Testis (tissue), 2 donors: ENCODE measurements around the gene LILRA1.
"Not testable (repeated sequence)": the region's sequence is repeated elsewhere in the genome, so short reads cannot be mapped to it uniquely, and the experiment has no call there.

ENCODE experiments used
- POLR2A ChIP-seq: fragments of 450-650 bp; IDR thresholded peaks from one replicate; pipeline ENCODE4 v1.6.1; 2017; ENCODE audit warnings: antibody characterized with exemption, mild to moderate bottlenecking, moderate library complexity
- TF ChIP-seq, protein P1 (sequence below), 3 experiments: fragments of 450-650 bp in 2 of 3; fragments of 200-600 bp in 1 of 3; sonication (generic) in 1 of 3; IDR thresholded peaks; one replicate each; pipeline ENCODE4 v1.5.1; 2016 to 2019; ENCODE audit warnings: antibody characterized with exemption in 3 of 3, mild to moderate bottlenecking in 2 of 3, moderate library complexity in 1 of 3

DNA sequence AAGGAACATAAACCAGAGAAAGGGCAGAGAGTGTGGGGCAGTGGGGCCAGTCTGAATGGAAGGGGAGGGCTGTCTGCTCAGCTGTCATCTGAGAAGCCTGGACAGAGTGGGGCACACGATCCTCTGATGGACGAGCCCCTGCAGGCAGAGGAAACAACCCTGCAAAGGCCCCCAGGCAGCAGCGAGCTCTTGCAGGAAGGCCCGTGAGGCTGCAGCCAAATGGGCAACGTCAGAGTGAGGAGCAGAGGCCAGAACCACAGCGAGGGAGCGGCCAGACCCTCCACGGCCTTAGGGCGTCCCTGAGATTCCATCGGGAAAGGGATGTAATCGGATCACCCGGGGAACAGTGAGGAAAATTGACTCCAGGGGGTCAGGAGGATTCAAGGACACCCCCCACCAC is 42.6 kb downstream of the LILRA1 start:
- TF ChIP-seq, protein P1, sequence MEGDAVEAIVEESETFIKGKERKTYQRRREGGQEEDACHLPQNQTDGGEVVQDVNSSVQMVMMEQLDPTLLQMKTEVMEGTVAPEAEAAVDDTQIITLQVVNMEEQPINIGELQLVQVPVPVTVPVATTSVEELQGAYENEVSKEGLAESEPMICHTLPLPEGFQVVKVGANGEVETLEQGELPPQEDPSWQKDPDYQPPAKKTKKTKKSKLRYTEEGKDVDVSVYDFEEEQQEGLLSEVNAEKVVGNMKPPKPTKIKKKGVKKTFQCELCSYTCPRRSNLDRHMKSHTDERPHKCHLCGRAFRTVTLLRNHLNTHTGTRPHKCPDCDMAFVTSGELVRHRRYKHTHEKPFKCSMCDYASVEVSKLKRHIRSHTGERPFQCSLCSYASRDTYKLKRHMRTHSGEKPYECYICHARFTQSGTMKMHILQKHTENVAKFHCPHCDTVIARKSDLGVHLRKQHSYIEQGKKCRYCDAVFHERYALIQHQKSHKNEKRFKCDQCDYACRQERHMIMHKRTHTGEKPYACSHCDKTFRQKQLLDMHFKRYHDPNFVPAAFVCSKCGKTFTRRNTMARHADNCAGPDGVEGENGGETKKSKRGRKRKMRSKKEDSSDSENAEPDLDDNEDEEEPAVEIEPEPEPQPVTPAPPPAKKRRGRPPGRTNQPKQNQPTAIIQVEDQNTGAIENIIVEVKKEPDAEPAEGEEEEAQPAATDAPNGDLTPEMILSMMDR (IDR thresholded peaks at IDR 0.05): not testable (repeated sequence)
- TF ChIP-seq POLR2A: not testable (repeated sequence)
